Effector CD4-positive, alpha-beta T cell (primary cell): ENCODE measurements around the gene GPC6.

ENCODE experiments used
- DNase-seq: peaks from one replicate; pipeline ENCODE4 v3.0.0-alpha.2; 2020

The GPC6 gene

DNA sequence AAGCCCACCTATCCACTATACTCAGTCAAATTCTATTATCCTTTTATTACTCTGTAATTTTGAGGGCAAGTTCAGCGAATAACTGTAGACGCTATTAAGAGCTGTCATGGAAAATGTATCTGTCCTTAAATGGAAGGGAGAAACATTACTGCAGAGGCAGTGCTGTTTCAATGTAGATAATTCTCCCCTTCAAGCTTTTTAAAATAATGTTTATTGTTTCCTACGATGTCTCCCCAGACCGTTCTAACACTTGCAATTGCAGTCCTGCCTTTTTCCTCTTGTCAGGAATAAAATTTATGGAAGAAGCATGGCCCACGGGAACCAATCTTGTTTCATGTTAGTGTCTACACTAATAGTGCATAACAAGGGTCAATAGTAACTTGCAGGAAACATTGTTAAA lies 159.5 kb downstream of the GPC6 start:
- no peak for DNase-seq

DNA sequence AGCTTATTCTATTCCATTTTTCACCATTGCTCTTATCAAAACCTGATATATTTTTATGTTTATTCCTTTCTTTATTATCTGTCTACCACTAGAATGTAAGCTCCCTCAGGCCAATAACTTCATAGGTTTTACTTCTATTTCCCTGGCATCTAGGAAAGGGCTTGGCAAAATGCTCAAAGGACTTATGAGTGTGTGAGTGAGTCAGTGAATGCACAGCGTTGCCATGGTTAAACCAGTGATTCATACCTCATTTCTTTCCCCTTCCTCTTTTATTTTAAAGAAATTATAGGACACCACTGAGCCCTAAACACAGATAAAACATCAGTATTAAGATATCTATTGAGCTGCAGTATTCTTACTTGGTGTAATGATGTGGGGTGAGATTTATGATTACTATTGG lies 162.1 kb downstream of the GPC6 start:
- no peak for DNase-seq

DNA sequence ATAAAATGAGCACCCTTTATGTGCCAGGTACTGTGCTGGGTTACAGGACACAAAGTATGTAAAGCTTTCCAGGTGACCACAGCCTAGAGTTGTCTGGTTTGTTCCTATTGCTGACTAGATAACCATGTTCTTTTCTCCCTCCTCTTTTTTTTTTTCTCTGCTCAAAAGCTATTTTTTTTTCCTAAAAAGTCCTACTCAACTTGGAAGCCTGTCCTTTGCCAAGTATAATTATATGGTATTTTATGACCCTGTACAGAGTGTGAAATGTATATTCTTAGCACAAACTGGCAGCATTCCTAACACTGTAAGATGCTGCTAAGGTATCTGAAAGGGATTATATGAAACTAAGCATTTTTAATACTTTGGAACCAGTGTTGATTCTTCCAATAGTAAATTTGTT lies 171.0 kb downstream of the GPC6 start:
- DNase-seq = no peak

DNA sequence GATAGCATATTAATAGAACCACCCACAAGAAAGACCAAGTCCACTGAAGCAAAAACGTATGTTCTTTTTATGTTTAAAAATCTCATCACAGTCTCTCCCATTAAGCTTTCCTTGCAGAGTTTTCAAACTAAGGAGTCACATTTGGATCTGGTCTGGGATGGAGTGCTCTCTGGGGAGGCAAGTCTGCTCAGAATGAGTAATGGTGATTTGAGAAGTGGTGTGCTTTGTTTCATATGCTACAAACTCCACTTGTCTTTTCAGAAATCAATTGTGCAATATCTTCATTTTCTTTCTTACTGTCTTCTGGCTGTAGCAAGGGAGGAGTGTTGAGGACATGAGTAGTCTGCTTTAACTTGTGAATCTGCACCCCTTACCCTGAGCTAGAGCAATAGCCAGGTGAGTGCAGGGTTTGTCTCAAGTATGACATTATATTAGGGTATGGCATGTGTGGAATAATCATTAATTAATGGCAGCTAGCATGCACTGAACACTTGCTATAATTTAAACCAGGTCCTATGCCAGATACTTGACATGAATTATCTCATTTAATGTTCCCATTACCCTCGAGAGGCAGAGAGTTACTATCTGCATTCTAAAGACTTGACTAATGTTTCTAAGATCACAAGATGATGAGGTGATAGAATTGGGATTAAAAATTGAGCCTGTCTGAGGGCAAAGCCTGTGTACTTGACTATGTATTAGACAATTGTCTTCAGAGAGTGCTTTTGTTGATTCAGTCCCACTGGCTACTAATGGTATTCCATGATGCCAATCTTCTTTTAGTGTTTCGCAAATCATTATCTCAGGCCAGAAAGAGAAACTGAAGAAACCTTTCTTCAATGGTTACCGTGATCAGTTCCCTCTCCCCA lies 171.8 kb downstream of the GPC6 start:
- DNase-seq = no peak

DNA sequence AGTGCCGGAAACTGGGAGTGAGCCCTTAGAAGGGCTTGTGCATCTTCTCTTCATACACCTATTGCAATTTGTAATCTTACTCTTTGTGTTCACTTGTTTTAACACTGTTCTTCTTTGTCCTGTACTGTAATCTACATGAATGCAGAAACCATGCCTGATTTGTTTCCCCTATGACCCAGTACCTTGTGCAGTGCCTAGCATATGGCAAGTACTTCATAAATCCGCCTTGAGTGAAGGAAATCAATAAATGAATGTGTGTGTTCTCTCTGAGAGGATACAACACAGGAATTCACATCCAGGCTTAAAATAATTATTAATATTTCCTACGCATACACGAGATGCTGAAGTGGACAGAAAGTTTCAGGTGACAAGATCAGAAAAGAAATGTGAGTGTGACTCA lies 172.6 kb downstream of the GPC6 start:
- no peak for DNase-seq

DNA sequence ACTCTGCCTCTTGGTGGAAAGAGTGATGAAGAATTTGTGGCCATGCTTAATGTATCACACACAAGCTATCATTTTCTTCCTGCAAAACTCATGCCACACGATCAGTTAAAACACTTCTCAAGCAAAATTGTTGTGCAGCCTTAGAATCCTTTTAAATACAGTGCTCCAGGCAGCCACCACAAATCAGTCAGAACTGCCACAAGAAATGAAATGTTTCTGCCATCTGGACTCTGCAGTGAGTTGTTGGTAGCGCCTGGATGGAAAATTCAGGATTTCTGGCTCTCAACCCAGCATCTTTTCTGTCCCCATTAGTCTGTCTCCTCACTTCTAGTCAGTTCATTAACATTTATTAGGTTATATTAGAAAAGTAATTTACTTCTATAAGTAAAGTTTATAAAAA lies 179.5 kb downstream of the GPC6 start:
- DNase-seq = no peak

DNA sequence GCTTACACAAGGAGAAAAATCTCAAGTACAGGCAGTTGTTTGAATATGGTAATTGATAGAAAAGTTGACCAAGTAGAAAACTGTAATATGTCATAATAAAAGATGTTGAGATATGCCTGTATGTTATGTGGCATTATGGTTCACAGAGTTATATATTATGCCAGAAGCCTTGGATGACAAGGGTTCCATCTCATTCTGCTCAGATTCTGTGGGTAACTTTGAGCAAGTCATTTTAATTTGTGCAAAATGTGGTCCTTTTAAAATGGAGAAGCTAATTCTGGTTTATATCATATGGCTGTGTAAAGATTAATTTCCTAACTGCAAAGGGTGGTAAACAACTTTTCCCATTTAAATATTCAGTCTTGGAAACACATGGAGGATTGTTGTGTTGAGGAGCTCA lies 180.9 kb downstream of the GPC6 start:
- no peak for DNase-seq

DNA sequence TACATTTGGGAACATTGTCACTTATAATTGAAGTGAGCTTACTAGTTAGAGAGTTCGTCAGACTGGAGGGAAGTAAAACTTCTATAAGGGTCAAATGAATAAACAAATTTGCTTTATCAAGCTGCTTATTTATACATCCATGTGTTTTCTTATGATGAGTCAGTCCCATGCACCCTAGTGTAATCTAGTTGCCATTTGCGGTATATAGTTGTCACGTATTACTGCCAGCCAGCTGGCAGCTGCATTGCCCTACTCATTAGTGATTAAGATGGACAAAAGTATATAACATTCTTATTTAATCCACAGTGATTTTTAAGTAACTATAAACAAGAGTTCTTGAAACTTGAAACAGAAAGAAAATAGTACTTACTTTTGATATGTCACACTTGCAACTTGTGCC lies 182.4 kb downstream of the GPC6 start:
- DNase-seq = no peak

DNA sequence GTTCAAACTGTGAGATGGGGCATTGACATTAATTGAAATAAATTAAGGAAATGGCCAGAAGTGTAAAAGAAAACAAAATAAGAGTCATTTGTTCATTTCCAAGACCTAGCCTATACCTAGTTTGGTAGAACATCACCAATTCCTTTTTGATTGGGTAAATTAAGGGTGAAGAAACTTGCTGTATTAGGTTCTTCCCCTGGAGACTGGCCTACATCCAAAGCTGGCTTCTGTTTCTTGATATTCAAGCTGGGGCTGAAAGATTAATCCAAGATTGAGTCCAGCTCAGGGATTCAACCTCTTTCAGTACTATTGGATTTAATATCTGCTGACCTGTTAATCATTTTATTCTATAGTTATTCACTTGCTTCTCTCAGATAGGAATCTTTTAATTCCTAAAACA lies 183.2 kb downstream of the GPC6 start:
- DNase-seq = no peak

DNA sequence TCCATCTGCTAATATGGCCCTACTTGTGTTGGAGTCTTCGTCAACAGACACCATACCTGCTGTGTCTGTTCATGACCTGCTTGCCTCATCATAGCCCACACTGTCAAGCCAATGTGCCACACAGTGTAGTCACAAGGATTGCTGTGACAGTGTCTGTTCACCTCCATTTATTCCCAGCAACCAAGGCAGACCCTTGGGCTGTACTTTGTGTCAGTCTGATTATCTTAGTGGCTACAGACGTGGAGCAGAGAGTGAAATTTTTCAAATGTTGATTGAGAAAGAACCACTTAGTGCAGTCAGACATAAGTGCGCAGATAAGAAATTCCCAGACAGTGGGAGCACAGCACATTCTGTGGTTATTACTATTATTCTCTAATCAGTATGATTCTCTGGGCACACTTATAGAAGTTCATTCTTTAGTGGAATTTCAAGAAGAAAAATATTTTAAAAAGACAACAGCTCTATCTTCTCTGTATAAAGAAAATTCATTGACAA lies 184.6 kb downstream of the GPC6 start:
- DNase-seq = no peak

DNA sequence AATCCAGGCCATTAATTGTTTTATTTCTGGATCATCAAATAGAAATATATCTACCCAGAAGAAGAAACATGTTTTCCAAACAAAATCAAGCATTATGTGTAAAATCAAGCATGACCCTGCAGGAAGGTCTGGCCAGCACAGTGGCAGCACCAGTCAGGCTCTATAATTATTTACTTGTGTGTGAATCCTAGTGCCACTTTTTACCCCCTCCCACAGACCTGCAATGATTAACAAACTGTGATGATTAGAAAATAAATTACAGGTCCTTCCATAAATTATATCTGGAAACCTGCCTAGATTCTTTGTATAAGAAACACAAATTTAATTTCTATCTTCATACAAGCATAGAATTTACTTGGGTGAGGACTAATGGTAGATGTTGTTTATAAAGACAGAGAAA lies 186.1 kb downstream of the GPC6 start:
- DNase-seq = no peak

DNA sequence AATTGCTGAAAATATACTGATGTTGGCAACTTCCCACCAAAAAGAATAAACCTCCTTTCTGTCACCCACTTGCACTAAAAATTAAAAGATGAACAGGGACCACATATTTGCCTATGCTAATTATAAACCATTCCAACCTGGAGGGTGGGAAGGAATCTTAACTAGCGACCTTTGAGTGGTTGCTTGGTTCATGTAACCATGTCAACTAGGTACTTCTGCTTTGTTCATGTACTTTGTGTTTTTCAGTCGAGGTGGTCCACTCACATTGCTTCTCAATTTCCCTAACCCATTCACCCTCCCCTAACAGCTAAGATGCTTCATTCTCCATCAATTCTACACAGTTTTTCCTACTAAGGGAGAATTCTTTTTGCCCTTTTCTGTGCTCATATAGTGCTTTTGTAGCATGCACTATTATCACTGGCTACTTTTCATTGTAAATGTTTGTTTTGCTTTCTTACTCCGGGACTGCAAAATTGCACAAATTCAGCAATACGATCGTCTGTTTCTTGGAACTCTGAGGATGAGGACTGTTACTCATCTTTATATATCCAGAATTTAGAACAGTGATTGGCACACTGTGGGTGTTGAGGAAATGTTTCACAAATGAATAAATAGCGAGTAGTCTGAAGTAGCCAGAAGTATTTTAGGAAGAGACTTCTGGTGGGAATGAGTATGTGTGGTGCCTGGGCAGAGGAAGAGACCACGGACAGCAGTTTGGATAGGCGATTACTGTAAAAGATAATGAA lies 187.5 kb downstream of the GPC6 start:
- DNase-seq = no peak

DNA sequence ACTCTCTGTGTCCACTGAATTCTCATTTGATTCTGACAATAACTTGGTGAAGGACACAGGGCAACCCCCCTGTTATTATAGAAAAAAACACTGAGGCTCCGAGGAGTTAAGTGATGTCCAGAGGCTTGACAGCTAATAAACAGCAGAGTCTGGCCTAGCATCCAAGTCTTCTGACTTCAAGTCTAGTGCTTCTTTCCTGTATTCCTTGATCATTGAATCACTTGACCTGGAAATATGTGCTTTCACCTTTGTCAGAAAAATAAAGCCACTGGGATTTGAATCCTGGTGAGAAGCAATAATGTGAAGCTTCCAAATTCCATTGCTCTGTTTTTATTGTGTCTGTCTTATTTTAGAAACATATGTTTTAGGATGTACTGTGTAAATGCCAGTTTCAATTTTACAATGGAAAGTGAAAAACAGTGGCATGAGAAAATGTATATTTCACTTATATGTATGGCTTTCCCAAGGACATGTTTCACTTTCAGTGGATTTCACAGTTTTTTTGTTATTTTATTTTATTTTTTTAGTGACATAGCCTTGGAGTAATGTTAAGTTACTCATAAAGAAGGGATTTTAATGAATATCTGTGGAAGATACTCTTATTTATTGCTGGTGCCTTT lies 190.2 kb downstream of the GPC6 start:
- no peak for DNase-seq

DNA sequence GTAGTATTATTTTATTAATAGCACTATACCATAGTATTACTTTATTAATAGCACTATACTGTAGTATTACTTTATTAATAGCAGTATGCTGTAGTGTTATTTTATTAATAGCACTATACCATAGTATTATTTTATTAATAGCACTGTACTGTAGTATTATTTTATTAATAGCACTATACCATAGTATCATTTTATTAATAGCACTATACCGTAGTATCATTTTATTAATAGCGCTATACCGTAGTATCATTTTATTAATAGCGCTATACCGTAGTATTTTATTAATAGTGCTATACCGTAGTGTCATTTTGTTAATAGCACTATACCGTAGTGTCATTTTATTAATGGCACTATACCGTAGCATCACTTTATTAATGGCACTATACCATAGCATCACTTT lies 191.8 kb downstream of the GPC6 start:
- no peak for DNase-seq

DNA sequence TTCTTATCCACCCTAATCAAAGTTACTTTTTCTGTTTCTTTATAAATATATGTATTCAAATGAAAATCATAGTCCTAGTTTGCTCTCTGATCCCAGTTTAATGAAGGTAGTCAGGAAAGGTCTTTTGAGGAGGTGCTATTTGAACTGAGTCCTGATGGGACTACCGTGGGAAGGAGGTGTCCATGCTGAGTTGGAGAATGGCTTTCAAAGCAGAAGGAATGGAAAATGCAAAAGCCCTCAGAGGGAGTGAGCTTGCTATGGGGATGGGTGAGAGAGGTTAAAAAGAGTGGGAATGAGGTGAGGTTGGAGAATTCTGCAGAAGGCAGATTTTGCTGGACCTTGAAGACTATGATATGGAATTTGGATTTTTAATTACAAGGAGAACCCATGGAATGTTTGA lies 193.6 kb downstream of the GPC6 start:
- no peak for DNase-seq

DNA sequence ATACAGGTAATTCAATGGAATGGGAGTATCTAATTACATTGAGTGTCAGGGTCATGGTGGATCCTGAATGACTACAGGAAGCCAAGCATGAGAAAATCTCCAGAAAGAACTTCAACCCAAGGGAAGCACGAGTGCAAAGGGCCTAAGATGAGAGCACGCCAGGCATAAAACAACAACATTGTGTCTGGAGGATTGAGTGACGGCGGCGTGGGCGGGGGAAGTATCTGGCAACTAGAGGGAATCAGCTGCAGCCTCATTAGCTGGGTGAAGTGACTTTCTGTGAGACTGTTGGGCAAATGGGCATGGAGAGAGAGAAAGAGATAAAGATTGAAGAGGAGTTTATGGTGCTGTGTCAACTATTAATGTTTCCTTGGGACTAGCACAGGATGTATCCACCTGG lies 194.3 kb downstream of the GPC6 start:
- DNase-seq = no peak

DNA sequence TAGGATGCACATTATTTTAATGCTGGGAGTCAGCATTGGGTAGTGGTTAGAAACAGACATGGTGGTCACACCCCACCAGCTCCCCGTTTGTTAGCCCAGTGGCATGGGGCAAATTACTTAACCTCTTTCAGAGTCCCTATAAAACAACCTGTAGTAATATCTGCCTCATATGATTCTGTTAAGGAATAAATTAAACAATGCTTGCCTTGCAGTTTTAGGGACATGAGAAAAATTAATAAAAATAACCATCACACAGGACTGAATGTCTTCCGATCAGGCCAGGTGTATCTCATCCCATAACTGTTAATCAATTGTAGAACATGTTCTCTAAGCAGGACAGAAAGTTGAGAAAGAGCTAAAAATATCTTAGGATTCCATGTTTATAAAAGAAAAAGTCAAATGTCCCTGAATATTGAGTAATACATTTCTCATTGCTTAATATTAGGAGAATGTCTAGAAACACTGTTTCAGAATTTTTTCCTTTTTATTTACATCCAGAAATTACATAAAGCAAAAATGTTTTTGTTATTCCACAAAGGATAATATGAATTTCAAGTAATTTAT lies 196.5 kb downstream of the GPC6 start:
- no peak for DNase-seq

DNA sequence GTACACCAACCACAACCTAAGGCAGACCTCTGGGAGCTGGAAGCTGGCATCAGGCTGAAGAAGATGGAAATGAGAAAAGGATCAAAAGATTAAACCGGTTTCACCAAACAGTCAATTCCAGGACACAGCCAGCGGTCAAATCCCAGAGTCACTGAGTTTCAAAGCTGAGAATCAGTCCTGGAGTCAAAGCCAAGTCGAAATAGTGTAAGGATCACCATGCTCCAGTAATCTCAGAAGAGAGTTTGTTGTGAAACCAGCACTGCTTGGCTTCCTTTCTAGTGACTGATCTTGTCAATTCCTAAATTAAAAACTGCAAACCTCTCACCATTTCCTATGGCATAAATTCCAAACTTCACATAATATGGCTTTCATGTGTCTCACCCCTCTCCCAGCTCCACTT lies 198.8 kb downstream of the GPC6 start:
- DNase-seq = no peak

DNA sequence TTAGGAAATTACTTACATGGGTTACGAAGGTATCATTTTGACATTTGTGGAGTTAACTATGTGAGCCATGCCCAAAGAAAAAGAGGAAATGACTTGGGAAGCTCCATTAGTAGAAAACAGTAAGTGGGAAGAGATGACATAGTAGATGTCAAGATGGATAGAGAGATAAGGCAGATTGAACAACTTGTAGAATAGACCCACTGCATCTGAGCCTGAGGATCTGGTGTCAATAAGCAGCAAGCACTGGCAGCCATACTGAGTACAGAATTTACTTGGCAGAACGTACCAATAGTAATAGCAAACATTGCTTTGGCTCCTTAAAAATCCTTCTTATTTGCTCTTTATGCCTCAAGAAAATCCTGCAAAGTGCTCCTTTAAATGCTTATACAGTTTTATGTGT lies 203.8 kb downstream of the GPC6 start:
- DNase-seq = no peak

DNA sequence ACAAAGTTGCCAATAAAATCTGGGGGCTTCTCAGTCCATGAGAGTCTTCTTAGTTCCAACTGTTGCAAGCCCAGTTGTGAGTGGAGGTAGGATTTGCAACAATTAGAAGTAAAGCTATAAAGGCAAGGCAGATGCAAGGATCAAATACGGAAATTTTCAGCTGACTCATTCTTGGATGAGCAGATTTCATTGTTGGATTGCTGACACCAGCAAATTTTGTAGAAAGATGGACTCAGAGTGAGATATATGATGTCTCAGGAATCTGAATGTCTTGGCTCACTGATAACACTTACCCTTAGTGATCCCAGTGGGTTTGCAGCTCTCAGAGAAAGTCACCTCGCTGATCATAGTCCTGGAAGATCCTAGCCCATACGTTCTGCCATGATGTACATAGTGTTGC lies 209.0 kb downstream of the GPC6 start:
- no peak for DNase-seq

DNA sequence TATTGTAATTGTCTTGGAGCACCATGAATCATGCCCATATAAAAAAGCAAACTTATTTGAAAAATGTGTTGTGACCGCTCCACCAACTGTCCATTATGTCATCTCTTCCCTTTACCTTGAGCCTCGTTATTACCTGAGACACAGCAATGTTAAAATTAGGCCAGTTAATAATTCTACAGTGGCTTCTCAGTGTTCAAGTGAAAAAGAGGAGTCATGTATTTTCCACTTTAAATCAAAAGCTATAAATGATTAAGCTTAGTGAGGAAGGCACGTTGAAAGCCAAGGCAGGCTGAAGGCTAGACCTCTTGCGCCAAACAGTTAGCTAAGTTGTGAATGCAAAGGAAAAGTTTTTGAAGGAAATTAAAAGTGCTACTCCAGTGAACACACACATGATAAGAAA lies 210.5 kb downstream of the GPC6 start:
- no peak for DNase-seq

DNA sequence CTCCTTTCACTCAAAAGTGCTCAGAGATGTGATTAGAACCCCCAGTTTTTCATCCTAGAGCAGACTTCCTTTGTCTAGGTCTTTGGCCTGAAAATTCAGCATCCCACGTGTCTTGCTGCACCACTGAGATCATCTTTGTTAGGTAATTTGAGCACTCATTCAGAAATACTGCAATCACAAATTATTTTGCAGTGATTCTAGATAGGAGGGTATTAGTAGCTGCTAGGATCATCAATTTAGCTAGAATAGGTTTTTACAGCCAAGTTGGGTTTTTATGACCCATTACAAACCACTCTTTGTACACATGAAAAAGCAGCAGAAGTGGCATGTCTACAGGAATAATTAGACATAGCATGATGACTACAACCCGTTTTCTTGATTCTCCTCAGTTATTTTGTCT lies 219.6 kb downstream of the GPC6 start:
- DNase-seq = no peak

DNA sequence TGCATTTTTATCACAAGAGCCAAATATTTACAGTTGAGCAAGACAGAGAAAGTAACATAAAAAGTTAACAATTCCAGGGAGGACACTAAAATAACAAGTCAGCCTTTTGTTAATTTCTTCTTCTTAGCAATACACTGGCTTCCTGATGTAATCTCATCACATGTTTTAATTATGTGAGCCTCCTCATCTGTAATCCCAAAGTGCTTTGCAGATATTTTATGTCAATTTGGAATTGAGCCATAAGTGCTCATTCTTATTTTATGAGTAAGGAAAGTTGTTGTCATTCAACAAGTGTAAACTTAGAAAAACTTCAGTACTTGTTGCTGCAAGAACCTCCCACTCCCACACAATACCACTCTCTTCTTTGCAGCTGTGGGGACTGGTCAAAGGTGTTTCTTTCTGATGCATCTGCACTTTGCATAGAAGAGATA lies 223.6 kb downstream of the GPC6 start:
- DNase-seq = no peak

DNA sequence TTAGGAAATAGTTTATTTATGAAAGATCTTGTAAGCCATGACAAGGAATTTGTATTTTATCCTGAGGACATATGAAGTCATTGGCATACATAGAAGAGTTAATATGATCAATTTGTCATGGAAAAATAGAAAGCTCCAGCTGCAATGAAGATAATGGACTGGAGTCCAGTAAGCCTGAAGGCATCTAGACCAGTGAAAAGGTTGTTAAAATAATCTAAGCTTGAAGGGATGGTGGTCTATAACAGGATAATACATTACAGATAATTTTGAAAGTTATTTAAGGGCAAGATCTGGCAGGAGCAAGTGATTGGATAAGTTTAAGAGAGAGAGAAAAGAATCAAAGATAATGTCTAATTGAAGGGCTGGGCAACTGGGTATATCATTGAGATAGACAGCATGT lies 224.2 kb downstream of the GPC6 start:
- no peak for DNase-seq
